OCI-LY7 (cell line): ENCODE measurements around the gene NFE2L3. TPM values are rescaled to one million over a fixed set of nuclear protein-coding genes. Genes with fewer than 3 reads are reported as not detected.
A peak's percentile ranks its signal among the peaks of the same experiment; 100 is the strongest.

Experiments
- BruUV-seq: library from RNA; stranded (reverse); fragments of 400-500 nt; replicated peaks from 2 replicates; lab custom pipeline; 2021; lab: Mats Ljungman, UMichigan
- CTCF ChIA-PET: fragments of 300-600 bp; sonication (Branson Sonifier 250); formaldehyde crosslinking; loops from one replicate; lab custom pipeline; 2022; ENCODE audit warnings: antibody characterized with exemption; ENCODE audit not compliant: unreplicated experiment; lab: Charles Lee
- POLR2A ChIA-PET: fragments of 300-600 bp; sonication (Branson Sonifier 250); formaldehyde crosslinking; loops from one replicate; lab custom pipeline; 2022; ENCODE audit warnings: antibody characterized with exemption; lab: Charles Lee
- DNase-seq: peaks from one replicate; pipeline ENCODE4 v3.0.0-alpha.2; 2015; ENCODE audit warnings: low spot score
- H2AFZ ChIP-seq: fragments of 200-600 bp; sonication (generic), shearing (Covaris generic); 2 replicates; pipeline ENCODE4 v1.6.1; 2014; ENCODE audit warnings: mild to moderate bottlenecking, antibody characterized with exemption, low read length, moderate library complexity
- H3K27ac ChIP-seq: fragments of 200-600 bp; sonication (generic); 2 replicates; pipeline ENCODE4 v1.5.1; 2014; ENCODE audit warnings: mixed run types, low read depth, mild to moderate bottlenecking, moderate library complexity, low read length, inconsistent platforms; ENCODE audit not compliant: poor library complexity, severe bottlenecking
- H3K36me3 ChIP-seq: fragments of 200-600 bp; sonication (generic); 2 replicates; pipeline ENCODE4 v1.6.1; 2014; ENCODE audit warnings: mild to moderate bottlenecking, antibody characterized with exemption, low read length, moderate library complexity, mixed read lengths; ENCODE audit not compliant: insufficient read depth
- H3K4me1 ChIP-seq: fragments of 200-600 bp; sonication (generic); 2 replicates; pipeline ENCODE4 v1.5.1; 2014; ENCODE audit warnings: mild to moderate bottlenecking, low read length; ENCODE audit not compliant: insufficient read depth, poor library complexity, severe bottlenecking
- H3K4me2 ChIP-seq: fragments of 200-600 bp; sonication (generic); 2 replicates; pipeline ENCODE4 v1.6.1; 2014; ENCODE audit warnings: mild to moderate bottlenecking, low read length
- H3K4me3 ChIP-seq: fragments of 200-600 bp; sonication (generic); 2 replicates; pipeline ENCODE4 v1.5.1; 2014; ENCODE audit warnings: mild to moderate bottlenecking, low read depth, low read length; ENCODE audit not compliant: poor library complexity, severe bottlenecking
- H3K79me2 ChIP-seq: fragments of 200-600 bp; sonication (generic); 2 replicates; pipeline ENCODE4 v1.6.1; 2016; ENCODE audit warnings: low read depth, mild to moderate bottlenecking, low read length, moderate library complexity, mixed read lengths; ENCODE audit not compliant: insufficient read depth
- H3K9me2 ChIP-seq: fragments of 200-600 bp; sonication (generic); 2 replicates; pipeline ENCODE4 v1.6.1; 2016; ENCODE audit warnings: mild to moderate bottlenecking, low read length, mixed read lengths; ENCODE audit not compliant: insufficient read depth
- H3K9me3 ChIP-seq: fragments of 200-600 bp; sonication (generic); 2 replicates; pipeline ENCODE4 v1.6.1; 2014; ENCODE audit warnings: mild to moderate bottlenecking, mixed run types, low read length, mixed read lengths
- H4K20me1 ChIP-seq: fragments of 200-600 bp; sonication (generic); 2 replicates; pipeline ENCODE4 v1.6.1; 2014; ENCODE audit warnings: mild to moderate bottlenecking, antibody characterized with exemption, low read length, moderate library complexity, mixed read lengths; ENCODE audit not compliant: insufficient read depth
- CTCF ChIP-seq: fragments of 200-600 bp; sonication (generic); conservative IDR thresholded peaks from 2 replicates; pipeline ENCODE4 v1.5.1; 2014; ENCODE audit warnings: mild to moderate bottlenecking, antibody characterized with exemption, low read length, moderate library complexity, mixed read lengths
- EZH2phosphoT487 ChIP-seq: fragments of 200-600 bp; sonication (generic); IDR thresholded peaks from 2 replicates; pipeline ENCODE4 v1.6.1; 2018; ENCODE audit warnings: low read depth, borderline replicate concordance, mild to moderate bottlenecking, mixed run types, antibody characterized with exemption, low read length, moderate library complexity, mixed read lengths
- intact Hi-C: fragments of 100-400 bp; cut with micrococcal nuclease; formaldehyde crosslinking; loops from one replicate; pipeline ENCODE4 v1.10.0; 2022; ENCODE audit not compliant: unreplicated experiment
- total RNA-seq, 2 experiments: library from RNA; depleted of rRNA in 1 of 2; stranded (reverse); fragments of >200 nt in 1 of 2; shearing (Covaris generic) in 1 of 2; gene quantifications; 2 replicates each; pipeline ENCODE4 v1.2.3, GENCODE V29; 2014 to 2022

The NFE2L3 gene
- total RNA-seq, 2 experiments from 2014 or later = 10.7 to 12.3 TPM

DNA sequence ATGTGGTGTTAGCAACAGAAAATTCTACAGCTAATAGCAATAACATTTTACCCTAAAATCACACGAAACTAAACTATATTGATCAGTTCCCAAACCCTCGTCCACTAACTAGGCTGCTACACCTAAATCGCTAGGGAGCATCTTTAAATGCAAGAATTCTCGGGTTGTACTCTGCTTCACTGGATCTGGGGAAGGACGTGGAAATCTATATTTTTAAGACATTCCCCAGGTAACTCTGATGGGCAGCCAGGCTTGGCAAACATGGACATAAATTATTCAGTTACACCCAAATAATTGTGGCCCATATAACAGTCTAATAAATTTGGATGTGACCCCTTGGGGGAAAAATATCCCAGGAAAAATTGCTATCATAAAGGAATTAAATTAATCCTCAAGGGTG lies 36.3 kb upstream of the NFE2L3 start:
- ChIA-PET POLR2A (interaction anchor here (0.7 to 0.9 kb wide), 3 partner anchors 13 to 1447 kb away, joined by 3 read pairs; no protein-coding TSS in a partner anchor), CTCF (no interaction called here)
- BruUV-seq = no TSS peak

DNA sequence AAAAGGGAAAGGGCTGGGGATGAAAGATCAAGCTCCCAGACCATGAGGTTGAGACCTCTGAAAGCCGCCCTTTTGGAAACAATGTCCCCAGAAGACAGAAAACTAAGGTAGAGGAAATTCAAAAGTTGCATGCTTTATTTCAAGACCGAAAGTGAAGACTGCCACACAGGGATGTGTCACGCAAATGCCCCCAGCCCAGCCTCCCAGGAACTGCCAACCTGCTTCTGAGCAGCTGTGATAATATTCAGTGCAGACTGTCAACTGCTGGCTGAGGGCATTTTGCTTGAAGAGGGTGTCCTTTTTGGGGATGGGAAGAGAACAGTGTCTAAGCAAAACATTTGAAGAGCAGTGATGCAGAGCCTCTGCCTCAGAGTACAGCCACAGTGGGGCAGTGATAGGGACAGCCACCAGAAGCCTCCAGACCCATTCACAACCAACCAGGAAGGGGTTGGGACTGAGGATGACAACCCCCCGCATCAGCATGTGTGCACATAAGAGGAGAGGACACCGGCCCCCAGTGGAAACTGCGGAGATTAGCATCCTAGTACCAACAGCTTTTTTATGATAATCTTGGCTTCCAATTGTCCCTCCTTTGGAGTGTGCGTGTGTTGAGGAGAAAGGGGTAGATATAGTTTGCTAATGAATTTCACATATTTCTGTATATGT lies 34.7 kb upstream of the NFE2L3 start:
- Histone ChIP-seq H2AFZ (no peak overlapping the region), H3K4me3 (no peak overlapping the region), H4K20me1 (no peaks in the 10 kb centered on the region), H3K36me3 (no peaks in the 10 kb centered on the region), H3K4me2 (peak overlapping the region; percentile 8; the same call in 1 of the 2 replicates), H3K79me2 (no peaks in the 10 kb centered on the region), H3K4me1 (peaks cover 4% of the 10 kb centered on the region), H3K9me2 (no peaks in the 10 kb centered on the region), H3K9me3 (no peaks in the 10 kb centered on the region), H3K27ac (no peak overlapping the region)
- BruUV-seq = no TSS peak
- POLR2A ChIA-PET = no interaction called here
- CTCF ChIA-PET = no interaction called here
- DNase-seq = peak; percentile 8
- intact Hi-C loops = no loop called here
- TF ChIP-seq CTCF = 0 out of 2 replicates have a peak, but pooled peaks have one; percentile 22
- no peak for TF ChIP-seq EZH2phosphoT487

More for the DNA sequence above, 36.3 kb upstream of the NFE2L3 start:
- Histone ChIP-seq H2AFZ (no peak overlapping the region), H3K27ac (no peak overlapping the region), H3K36me3 (no peaks in the 10 kb centered on the region), H3K4me3 (no peak overlapping the region), H3K79me2 (no peaks in the 10 kb centered on the region), H4K20me1 (no peaks in the 10 kb centered on the region), H3K4me2 (no peak overlapping the region), H3K9me3 (no peaks in the 10 kb centered on the region), H3K4me1 (peaks cover 4% of the 10 kb centered on the region), H3K9me2 (no peaks in the 10 kb centered on the region)
- no peak for TF ChIP-seq CTCF
- no peak for TF ChIP-seq EZH2phosphoT487
- intact Hi-C loops = no loop called here
- DNase-seq = no peak

GRCh38 chr7:26117970-26118369 lies 34.0 kb upstream of the NFE2L3 start:
- H3K36me3 ChIP-seq = no peaks in the 10 kb centered on the region
- H3K4me3 ChIP-seq = no peak overlapping the region
- H4K20me1 ChIP-seq = no peaks in the 10 kb centered on the region
- no TSS peak for BruUV-seq
- TF ChIP-seq CTCF = no peak
- no peak for TF ChIP-seq EZH2phosphoT487
- no peak overlapping the region for H2AFZ ChIP-seq
- no peaks in the 10 kb centered on the region for H3K9me3 ChIP-seq
- ChIA-PET POLR2A (no interaction called here), CTCF (no interaction called here)
- intact Hi-C loops = no loop called here
- no peak overlapping the region for H3K4me2 ChIP-seq
- H3K9me2 ChIP-seq = no peaks in the 10 kb centered on the region
- no peaks in the 10 kb centered on the region for H3K79me2 ChIP-seq
- no peak overlapping the region for H3K27ac ChIP-seq
- DNase-seq = no peak
- H3K4me1 ChIP-seq = peaks cover 4% of the 10 kb centered on the region
